HG03280 (cell line): ENCODE measurements around the gene MALL.
"Not testable (repeated sequence)": the region's sequence is repeated elsewhere in the genome, so short reads cannot be mapped to it uniquely, and the experiment has no call there.

Experiments
- ATAC-seq: cut with Tn5 transposase; IDR thresholded peaks from one replicate; pipeline ENCODE4 v1.9.1; 2021; ENCODE audit warnings: mild to moderate bottlenecking, moderate library complexity; ENCODE audit not compliant: unreplicated experiment

Gene MALL

DNA sequence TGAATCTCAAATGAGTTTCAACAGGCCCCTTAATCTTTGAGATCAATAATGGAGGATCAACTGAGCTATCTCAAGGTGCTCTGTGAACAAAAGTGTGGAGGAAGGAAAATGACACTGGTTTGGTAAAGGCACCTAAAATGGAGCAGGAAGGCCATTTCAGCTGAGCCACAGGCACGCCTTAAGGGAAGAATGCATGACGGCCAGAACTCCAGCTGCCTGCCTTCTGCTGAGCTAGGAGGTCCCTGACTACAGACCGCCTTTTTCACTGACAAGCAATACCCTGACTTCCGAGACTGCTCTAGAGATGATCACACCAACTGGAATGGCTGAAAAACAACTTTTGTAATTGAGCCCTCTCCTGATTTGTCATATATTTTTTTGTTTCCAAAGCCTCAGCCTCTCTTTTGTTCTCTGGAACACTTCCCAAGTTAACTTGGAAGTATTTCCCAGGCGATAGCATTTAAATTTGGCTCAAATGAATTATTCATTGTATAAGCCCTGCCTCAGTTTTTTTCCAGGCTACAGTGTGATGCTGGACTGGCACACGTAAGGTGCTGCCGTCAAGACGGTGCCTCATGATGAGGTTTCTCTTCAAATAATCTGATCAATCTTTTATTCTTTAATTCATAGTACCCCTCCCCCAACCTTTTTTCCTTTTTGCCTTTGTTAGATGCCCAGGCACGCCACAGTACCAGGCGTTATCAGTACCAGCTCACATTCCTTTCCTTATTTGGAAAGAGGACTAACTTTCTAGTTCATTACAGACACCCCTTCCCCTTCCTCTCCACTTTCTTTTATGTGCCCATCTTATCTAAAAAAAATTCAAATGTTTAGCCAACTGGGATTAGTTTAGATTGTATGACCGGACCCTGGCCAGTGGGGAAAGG lies 60.9 kb downstream of the MALL start:
- ATAC-seq, result not testable (repeated sequence)

DNA sequence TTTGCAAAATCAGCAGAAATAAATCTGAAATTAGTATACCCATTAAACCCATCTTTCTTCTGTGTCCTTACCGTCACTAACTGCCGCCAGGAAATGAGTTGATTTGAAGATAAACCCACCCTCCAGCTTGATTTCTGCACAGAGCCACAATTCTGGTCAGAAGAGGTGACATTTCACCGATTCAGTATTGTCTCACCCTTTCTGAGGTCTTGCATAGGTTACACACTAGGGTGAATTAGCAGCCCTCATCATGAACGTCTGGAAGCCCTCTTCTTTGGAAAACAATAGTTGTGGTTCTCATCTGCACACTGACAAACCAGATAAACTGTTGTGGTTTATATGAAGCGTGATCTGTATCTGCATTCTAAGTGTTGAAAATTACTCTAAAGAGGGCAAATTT lies 61.9 kb downstream of the MALL start:
- not testable (repeated sequence) for ATAC-seq

DNA sequence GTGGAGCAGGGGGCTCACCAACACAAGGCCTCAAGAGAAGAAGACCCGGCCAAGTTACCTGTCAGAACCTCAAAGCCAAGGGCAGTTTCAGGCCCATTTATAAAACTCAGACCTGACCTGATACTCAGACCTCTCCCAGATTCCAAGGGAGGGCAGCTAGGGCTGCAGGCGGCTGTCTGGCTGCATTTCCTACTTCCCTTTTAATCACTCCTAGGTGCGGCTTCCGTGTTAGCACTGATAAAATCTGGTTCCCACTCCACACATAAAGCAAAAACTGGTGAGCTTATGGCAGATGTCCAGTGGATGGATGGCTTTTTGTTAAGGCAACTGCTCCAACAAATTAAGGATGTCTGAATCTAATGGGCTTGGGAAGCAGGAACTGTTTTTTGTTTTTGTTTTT lies 63.5 kb downstream of the MALL start:
- not testable (repeated sequence) for ATAC-seq

DNA sequence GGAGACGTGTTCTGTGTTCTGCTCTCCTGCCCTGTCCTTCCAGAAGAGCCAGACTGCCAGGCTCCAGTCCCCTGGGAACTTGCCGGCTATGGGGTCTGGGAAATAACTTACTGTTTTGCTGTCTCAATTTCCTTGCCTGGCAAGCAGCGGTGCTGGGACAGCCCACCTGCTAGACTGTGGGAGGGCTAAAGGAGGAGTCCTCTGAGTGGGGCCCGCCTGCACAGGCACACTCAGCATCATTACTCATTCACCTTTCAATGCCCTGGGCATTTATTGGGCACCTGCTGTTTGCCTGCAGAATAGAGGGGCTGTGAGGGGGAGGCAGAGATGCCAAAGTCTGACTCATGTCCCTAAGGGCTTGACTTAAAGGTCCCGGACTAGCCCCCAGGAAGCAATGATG lies 65.4 kb downstream of the MALL start:
- not testable (repeated sequence) for ATAC-seq

DNA sequence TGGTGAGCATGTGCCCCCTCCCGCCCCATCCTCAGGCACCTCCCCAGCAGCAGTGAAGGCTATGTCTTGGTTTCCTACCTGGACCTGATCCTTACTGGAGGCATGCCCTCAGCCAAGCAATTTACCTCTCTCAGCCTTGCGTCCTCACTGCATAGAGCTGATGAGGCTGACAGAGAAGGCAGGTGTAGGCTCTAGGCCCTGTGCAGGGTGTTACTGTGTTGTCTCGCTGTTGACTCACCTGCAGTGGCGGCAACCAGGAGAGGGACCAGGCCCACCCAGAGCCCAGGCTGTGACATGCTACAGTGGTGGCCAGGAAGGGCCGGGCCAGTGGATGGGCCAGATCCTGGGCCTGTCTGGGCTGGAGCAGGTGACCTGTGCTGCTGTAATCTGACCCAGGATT lies 65.9 kb downstream of the MALL start:
- not testable (repeated sequence) for ATAC-seq

DNA sequence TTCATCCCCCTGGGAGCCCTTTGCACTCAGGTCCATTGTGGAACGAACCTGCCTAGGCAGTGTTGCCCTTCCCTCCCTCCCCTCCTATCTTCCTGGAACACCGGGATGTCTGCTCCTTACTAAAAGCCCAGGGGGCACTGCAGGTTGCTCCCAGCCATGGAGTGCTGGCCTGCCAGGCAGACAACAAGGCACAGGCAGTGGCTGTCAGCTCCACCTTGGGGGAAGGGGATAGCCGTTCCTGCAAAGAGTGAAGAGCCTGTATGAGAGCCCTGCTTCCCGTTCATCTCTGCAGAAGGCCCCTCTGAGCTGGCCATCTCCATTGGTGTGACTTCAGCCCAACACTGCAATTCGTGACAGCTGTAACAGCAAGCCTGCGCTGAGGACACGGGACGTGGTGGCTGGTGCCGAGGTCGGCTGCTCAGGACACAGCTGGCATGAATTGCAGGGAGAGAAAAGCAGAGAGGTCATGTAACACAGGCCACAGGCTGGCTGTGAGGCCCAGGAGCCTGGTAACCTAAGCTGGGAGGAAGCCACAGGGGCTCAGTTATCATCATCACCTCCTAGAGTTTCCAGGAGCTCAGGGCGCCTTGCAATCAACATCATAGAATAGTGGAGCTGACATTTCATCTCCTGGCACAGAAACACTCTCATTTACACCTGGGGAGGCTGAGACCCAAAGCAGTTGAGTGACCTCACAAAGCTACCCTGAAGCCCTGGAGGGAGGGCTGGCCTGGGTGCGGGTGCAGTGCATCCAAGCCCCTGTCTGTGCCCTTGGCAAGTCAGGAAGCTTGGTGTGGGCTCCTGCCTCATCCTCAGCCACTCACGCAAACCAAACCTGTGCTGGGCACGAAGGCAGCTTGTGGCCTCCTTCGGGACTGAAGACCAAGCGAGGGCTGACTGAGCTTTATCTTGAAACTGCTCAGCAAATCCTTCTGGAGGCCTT lies 67.1 kb downstream of the MALL start:
- ATAC-seq, result not testable (repeated sequence)

DNA sequence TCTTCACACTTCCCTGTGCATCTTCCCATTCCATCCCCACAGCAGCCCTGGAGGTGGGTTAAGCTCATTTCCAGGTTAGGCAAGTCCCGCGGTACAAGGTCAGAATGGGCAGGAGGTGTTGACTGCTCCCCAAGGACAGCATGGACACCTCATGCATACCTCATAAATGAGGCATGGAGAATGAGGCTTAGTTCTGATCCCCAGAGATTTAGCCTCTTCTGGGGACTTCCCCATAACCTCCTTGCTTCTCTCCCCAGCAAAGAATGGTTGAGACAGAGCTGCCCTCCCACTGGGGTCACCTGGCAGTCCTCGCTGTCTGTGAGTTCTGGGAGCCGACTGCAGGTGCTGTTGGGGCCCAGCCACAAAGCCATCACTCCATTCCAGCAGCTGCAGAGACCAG lies 68.4 kb downstream of the MALL start:
- ATAC-seq, result not testable (repeated sequence)

DNA sequence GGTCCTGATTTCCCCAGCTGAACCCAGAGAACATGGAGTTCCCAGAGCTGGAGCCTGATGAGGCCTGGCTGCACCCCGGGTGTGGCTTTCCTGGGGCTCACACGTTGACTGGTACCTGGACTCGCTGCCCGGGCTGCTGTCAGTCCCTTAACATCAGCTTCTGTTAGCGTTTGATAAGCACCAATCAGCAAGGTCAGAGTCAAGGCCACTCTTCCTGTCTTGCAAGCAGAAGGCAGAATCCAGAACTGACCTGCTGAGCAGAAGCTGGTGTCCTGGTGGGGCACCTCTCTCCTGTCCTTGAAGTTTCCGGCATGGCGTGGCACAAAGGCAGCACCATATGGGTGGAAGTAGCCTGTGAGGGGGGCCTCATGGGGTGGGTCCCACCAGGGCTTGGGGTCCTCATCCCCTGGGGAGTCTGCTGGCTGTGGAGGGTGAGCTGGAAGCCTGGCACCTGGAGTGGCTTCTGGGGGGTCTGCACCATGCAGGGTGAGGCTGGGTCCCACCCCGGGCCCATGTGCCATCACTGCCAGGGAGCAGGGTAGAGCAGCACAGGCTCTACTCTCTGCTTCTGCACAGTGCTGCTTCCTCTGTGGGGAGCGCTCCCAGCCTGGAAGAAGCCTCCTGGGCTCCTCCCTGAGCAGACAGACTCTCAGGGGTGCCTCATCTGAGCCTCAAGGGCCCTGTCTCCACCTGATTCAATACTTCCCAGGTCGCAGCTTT lies 73.5 kb downstream of the MALL start:
- not testable (repeated sequence) for ATAC-seq

DNA sequence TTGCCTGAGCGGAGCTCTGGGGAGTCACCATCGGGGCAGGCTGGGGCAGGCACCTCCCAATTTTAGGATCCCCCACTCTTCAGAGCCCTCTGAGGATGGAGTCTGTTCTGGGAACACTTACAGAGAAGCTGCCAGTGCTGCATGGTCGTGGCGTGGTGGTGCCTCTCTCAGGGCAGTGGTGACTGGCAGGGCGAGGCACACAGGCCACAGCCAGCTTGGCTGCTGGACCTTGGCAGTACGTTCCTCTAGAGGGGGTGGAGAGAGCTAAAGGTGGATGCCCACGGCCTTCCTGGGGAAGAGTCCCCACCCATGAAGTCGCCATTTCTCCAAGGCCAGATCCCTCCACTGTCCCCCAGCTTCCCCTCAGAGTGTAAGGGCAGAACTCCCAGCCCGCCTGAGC lies 78.3 kb downstream of the MALL start:
- not testable (repeated sequence) for ATAC-seq

DNA sequence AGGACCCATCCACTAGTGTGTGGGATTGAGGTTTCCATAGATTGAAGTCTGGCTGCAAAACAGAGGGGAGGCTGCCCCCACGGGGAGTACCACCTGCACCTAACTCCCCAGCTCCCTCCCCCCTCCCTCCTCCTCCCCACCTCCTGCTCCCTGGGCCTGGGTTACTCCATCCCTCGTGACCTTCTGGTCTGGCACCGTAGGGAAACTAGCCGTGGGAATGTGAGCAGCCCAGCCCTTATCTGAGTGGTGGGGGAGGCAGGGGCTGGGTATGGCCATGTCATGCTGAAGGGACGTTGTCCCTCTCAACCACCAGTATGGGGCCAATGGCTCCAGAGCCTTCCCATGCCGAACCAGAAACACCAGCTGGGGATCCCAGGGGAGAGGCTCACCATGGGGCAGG lies 80.2 kb downstream of the MALL start:
- ATAC-seq, result not testable (repeated sequence)

DNA sequence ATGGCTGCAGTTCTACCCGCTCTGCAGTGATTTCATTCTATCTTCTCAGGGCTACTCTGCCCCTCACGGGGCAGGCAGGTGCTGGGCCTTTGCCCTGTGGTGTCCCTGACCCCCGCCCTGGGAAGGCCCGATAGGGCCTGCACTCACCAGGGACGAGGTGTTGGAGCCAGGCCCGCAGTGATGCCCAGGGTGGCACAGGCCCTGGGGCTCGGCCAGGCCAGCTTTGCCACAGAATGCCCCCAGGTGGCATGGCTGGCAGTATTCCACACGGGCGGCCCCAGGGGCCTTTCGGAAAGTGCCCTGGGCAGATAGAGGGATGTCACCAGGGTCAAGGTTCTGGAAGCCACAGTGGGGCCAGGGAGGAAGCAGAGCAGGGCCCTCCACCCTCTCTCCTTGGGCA lies 80.7 kb downstream of the MALL start:
- not testable (repeated sequence) for ATAC-seq
